GM12892 (cell line): ENCODE measurements around the gene KIF2C.
"Not testable (repeated sequence)": the region's sequence is repeated elsewhere in the genome, so short reads cannot be mapped to it uniquely, and the experiment has no call there.

Experiments
- POLR2A ChIP-seq: IDR thresholded peaks from 2 replicates; pipeline ENCODE4 v1.6.1; 2011; ENCODE audit warnings: low read depth, low read length, control low read depth
- POLR2AphosphoS5 ChIP-seq: IDR thresholded peaks from 2 replicates; pipeline ENCODE4 v1.6.1; 2011; ENCODE audit warnings: low read depth, low read length, control low read depth
- TAF1 ChIP-seq: IDR thresholded peaks from 2 replicates; pipeline ENCODE4 v1.6.1; 2011; ENCODE audit warnings: low read depth, mild to moderate bottlenecking, control low read depth, low read length, borderline replicate concordance

GRCh38 chr1:44815926-44816325 lies 76.3 kb downstream of the KIF2C start:
- TF ChIP-seq POLR2A, TAF1, POLR2AphosphoS5: not testable (repeated sequence)
